HepG2 (cell line): Measurements from ENCODE around the gene ZKSCAN3. TPM values are rescaled to one million over a fixed set of nuclear protein-coding genes. Genes with fewer than 3 reads are reported as not detected.

Experiments used
- CENPX ChIP-seq: sonication (generic); formaldehyde crosslinking; IDR thresholded peaks from 2 replicates; pipeline ENCODE4 v1.9.0; 2021; ENCODE audit warnings: mild to moderate bottlenecking, missing genetic modification reagents, moderate library complexity
- CREB1 ChIP-seq, 2 experiments: fragments of 450-650 bp in 1 of 2; IDR thresholded peaks; 2 replicates each; pipeline ENCODE4 v1.6.1; 2016 to 2017; ENCODE audit warnings: control low read depth in 1 of 2, mild to moderate bottlenecking in 1 of 2, missing compliant biosample characterization in 1 of 2, missing genetic modification characterization in 1 of 2
- EEA1 ChIP-seq: sonication (generic); formaldehyde crosslinking; IDR thresholded peaks from 2 replicates; pipeline ENCODE4 v1.5.1; 2020; ENCODE audit warnings: mild to moderate bottlenecking, missing genetic modification reagents, borderline replicate concordance
- ERF ChIP-seq: IDR thresholded peaks from 2 replicates; pipeline ENCODE4 v1.6.1; 2018; ENCODE audit warnings: missing biosample characterization, missing genetic modification reagents
- KLF11 ChIP-seq: IDR thresholded peaks from 2 replicates; pipeline ENCODE4 v1.6.1; 2016; ENCODE audit warnings: missing compliant biosample characterization
- MED1 ChIP-seq: sonication (generic); formaldehyde crosslinking; IDR thresholded peaks from 2 replicates; pipeline ENCODE4 v1.4.0; 2020; ENCODE audit warnings: missing genetic modification reagents
- PITX1 ChIP-seq: sonication (generic); formaldehyde crosslinking; IDR thresholded peaks from 2 replicates; pipeline ENCODE4 v1.5.1; 2020; ENCODE audit warnings: mild to moderate bottlenecking, missing genetic modification reagents
- SIX4 ChIP-seq: sonication (generic); formaldehyde crosslinking; IDR thresholded peaks from 2 replicates; pipeline ENCODE4 v1.4.0; 2020; ENCODE audit warnings: missing genetic modification reagents
- SMARCC2 ChIP-seq: fragments of 450-650 bp; IDR thresholded peaks from 2 replicates; pipeline ENCODE4 v1.6.1; 2017; ENCODE audit warnings: antibody characterized with exemption, mild to moderate bottlenecking
- SPEN ChIP-seq: sonication (generic); formaldehyde crosslinking; IDR thresholded peaks from 2 replicates; pipeline ENCODE4 v1.5.1; 2020; ENCODE audit warnings: low read depth, mild to moderate bottlenecking, missing genetic modification reagents
- ZBTB20 ChIP-seq: sonication (generic); formaldehyde crosslinking; IDR thresholded peaks from 2 replicates; pipeline ENCODE4 v1.8.1; 2023; ENCODE audit warnings: missing genetic modification reagents, low read depth, mild to moderate bottlenecking, borderline replicate concordance
- ZFP36 ChIP-seq: fragments of 150-350 bp; IDR thresholded peaks from 2 replicates; pipeline ENCODE4 v1.6.1; 2018; ENCODE audit warnings: borderline replicate concordance, low read length, low read depth; ENCODE audit not compliant: partially characterized antibody
- ZNF296 ChIP-seq: sonication (generic); formaldehyde crosslinking; conservative IDR thresholded peaks from 2 replicates; pipeline ENCODE4 v1.5.0; 2020; ENCODE audit warnings: mild to moderate bottlenecking, missing genetic modification reagents
- ZNF556 ChIP-seq: sonication (generic); formaldehyde crosslinking; IDR thresholded peaks from 2 replicates; pipeline ENCODE4 v1.4.0; 2020; ENCODE audit warnings: mild to moderate bottlenecking, missing genetic modification reagents, borderline replicate concordance
- ZNF577 ChIP-seq: sonication (generic); formaldehyde crosslinking; IDR thresholded peaks from 2 replicates; pipeline ENCODE4 v1.4.0; 2020; ENCODE audit warnings: mild to moderate bottlenecking, low read depth, missing genetic modification reagents, borderline replicate concordance
- ZNF614 ChIP-seq: IDR thresholded peaks from 2 replicates; pipeline ENCODE4 v1.6.1; 2018; ENCODE audit warnings: missing biosample characterization, missing genetic modification reagents, inconsistent platforms, borderline replicate concordance
- polyA plus RNA-seq, 8 experiments: library from polyadenylated mRNA; depleted of rRNA in 3 of 8; stranded (reverse) in 7 of 8; unstranded in 1 of 8; fragments of >200 nt; fragmentation: Illumina TruSeq in 4 of 8; extraction: Trizol in 4 of 8; gene quantifications; 2 replicates each; pipeline versions ENCODE4 v1.2.1 to v1.2.3, GENCODE V29; 2011 to 2016; ENCODE audit warnings: low read depth in 4 of 8, missing spikeins in 1 of 8, mixed read lengths in 1 of 8; ENCODE audit not compliant: insufficient read depth in 1 of 8
- total RNA-seq, 5 experiments: library from RNA; depleted of rRNA; stranded (reverse); fragments of >200 nt; fragmentation: Illumina TruSeq; extraction: Trizol; gene quantifications; 2 replicates each; pipeline ENCODE4 v1.2.3, GENCODE V29; 2016; ENCODE audit warnings: low read depth in 1 of 5
- TF ChIP-seq, protein P1 (sequence below): sonication (generic); formaldehyde crosslinking; IDR thresholded peaks from 2 replicates; pipeline ENCODE4 v1.4.0; 2020; ENCODE audit warnings: low read depth, mild to moderate bottlenecking, missing genetic modification reagents
- TF ChIP-seq, protein P2 (sequence below): sonication (generic); formaldehyde crosslinking; IDR thresholded peaks from 2 replicates; pipeline ENCODE4 v1.4.0; 2020; ENCODE audit warnings: mild to moderate bottlenecking, missing genetic modification reagents
- TF ChIP-seq, protein P3 (sequence below): sonication (generic); formaldehyde crosslinking; IDR thresholded peaks from 2 replicates; pipeline ENCODE4 v1.4.0; 2020; ENCODE audit warnings: mild to moderate bottlenecking, missing genetic modification reagents
- TF ChIP-seq, protein P4 (sequence below), 2 experiments: IDR thresholded peaks; 2 replicates each; pipeline ENCODE4 v1.6.1; 2011 to 2012; ENCODE audit warnings: low read length in 2 of 2, borderline replicate concordance in 1 of 2, low read depth in 1 of 2, mild to moderate bottlenecking in 1 of 2, moderate library complexity in 1 of 2
- TF ChIP-seq, protein P5 (sequence below): sonication (generic); formaldehyde crosslinking; IDR thresholded peaks from 2 replicates; pipeline ENCODE4 v1.8.0; 2022; ENCODE audit warnings: mild to moderate bottlenecking, missing genetic modification reagents, moderate library complexity

The ZKSCAN3 gene
- total and polyA plus RNA-seq, 2 of the 13 experiments (the other 11 are each of a cell fraction or from before 2014, with no cell fraction given) = 3.3 to 7.4 TPM

DNA sequence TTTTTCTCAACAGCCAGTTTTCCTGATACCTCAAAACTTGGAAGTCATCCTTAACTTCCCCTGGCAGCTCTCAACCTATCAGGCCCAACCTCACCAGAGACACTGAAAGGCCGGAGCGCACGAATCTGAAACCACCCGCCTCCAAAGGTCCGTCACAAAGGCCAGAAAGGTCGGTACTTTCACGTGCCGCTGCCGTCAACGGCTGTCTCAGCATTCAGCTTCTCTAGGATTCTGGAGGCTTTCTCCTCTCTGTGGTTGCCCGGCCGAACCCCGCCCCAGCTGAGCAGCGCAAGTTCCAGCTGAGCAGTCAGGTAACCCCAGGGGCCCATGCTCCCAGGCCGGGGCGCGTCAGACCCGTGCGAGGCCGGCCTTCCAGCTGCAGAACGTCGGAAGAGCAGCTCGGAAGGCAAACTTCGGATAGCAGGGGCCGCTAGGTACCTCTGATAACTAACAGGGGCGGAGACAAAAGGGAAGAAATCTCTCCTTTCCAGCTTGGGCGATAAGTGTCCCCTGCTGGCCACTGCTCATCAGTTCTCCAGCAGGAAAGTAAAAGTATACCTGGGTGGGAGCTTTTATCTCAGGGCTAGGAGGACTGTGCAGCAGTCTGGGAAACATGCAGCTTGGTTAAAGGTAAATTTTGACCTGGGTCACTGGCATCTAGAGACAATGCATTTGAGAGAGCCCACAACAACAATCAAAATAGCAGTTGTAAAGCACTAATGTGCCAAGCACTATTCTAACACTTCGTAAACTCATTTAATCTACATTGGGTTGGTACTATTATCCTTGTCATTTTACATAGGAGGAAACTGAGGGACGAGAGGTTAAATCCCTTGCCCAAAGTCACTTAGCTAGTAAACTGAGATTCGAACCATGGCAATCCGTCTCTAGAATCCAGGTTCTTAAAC lies 33.7 kb downstream of the ZKSCAN3 start (continued):
- TF ChIP-seq, protein P1, sequence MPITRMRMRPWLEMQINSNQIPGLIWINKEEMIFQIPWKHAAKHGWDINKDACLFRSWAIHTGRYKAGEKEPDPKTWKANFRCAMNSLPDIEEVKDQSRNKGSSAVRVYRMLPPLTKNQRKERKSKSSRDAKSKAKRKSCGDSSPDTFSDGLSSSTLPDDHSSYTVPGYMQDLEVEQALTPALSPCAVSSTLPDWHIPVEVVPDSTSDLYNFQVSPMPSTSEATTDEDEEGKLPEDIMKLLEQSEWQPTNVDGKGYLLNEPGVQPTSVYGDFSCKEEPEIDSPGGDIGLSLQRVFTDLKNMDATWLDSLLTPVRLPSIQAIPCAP (CRISPR knock-in tag) = no peak
- peak; percentile 84 for TF ChIP-seq CREB1 (IDR thresholded peaks at IDR 0.05)
- TF ChIP-seq CREB1 (CRISPR knock-in tag; IDR thresholded peaks at IDR 0.05) = peak; percentile 84
- TF ChIP-seq SIX4 = peak; percentile 88
- TF ChIP-seq, protein P2, sequence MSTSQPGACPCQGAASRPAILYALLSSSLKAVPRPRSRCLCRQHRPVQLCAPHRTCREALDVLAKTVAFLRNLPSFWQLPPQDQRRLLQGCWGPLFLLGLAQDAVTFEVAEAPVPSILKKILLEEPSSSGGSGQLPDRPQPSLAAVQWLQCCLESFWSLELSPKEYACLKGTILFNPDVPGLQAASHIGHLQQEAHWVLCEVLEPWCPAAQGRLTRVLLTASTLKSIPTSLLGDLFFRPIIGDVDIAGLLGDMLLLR (CRISPR knock-in tag) = peak; percentile 94
- no peak for TF ChIP-seq ZNF296 (CRISPR knock-in tag)
- TF ChIP-seq ZNF556 (CRISPR knock-in tag) = peak; percentile 48; the same call in 1 of the 2 replicates
- TF ChIP-seq EEA1 (CRISPR knock-in tag) = no peak
- no peak for TF ChIP-seq ZNF577 (CRISPR knock-in tag)
- peak; percentile 68 for TF ChIP-seq MED1 (CRISPR knock-in tag)
- peak; percentile 88 for TF ChIP-seq PITX1
- TF ChIP-seq CENPX = no peak
- peak; percentile 97 for TF ChIP-seq SPEN (CRISPR knock-in tag)
- TF ChIP-seq ZFP36 = no peak
- TF ChIP-seq ERF (CRISPR knock-in tag) = peak; percentile 90
- no peak for TF ChIP-seq SMARCC2
- TF ChIP-seq, protein P3, sequence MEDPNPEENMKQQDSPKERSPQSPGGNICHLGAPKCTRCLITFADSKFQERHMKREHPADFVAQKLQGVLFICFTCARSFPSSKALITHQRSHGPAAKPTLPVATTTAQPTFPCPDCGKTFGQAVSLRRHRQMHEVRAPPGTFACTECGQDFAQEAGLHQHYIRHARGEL (CRISPR knock-in tag) = no peak
- TF ChIP-seq, protein P4, sequence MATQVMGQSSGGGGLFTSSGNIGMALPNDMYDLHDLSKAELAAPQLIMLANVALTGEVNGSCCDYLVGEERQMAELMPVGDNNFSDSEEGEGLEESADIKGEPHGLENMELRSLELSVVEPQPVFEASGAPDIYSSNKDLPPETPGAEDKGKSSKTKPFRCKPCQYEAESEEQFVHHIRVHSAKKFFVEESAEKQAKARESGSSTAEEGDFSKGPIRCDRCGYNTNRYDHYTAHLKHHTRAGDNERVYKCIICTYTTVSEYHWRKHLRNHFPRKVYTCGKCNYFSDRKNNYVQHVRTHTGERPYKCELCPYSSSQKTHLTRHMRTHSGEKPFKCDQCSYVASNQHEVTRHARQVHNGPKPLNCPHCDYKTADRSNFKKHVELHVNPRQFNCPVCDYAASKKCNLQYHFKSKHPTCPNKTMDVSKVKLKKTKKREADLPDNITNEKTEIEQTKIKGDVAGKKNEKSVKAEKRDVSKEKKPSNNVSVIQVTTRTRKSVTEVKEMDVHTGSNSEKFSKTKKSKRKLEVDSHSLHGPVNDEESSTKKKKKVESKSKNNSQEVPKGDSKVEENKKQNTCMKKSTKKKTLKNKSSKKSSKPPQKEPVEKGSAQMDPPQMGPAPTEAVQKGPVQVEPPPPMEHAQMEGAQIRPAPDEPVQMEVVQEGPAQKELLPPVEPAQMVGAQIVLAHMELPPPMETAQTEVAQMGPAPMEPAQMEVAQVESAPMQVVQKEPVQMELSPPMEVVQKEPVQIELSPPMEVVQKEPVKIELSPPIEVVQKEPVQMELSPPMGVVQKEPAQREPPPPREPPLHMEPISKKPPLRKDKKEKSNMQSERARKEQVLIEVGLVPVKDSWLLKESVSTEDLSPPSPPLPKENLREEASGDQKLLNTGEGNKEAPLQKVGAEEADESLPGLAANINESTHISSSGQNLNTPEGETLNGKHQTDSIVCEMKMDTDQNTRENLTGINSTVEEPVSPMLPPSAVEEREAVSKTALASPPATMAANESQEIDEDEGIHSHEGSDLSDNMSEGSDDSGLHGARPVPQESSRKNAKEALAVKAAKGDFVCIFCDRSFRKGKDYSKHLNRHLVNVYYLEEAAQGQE (IDR thresholded peaks at IDR 0.05; ENCODE audit: borderline replicate concordance in 1 of 2, low read depth in 1 of 2, low read length in 2 of 2) = peak in 1 of 2 experiments; percentile 25; a peak in 1 of 4 replicates
- TF ChIP-seq, protein P5, sequence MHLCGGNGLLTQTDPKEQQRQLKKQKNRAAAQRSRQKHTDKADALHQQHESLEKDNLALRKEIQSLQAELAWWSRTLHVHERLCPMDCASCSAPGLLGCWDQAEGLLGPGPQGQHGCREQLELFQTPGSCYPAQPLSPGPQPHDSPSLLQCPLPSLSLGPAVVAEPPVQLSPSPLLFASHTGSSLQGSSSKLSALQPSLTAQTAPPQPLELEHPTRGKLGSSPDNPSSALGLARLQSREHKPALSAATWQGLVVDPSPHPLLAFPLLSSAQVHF = no peak
- TF ChIP-seq ZBTB20 = peak; percentile 88; the same call in 1 of the 2 replicates
- no peak; the same call in none of the 2 replicates for TF ChIP-seq KLF11 (CRISPR knock-in tag)
- TF ChIP-seq ZNF614 = 0 out of 2 replicates have a peak, but pooled peaks have one; percentile 71
